SK-N-SH treated with all-trans-retinoic acid at 6 μM for 48 hours (cell line): ENCODE measurements around the gene EXOSC9.
A peak's percentile ranks its signal among the peaks of the same experiment; 100 is the strongest.

Experiments used
- ATAC-seq: fragments of 200-7000 bp; cut with Tn5 transposase; 3 replicates; pipeline ENCODE4 v1.9.1; 2020; ENCODE audit warnings: mild to moderate bottlenecking, moderate library complexity
- ARNTL ChIP-seq: fragments of 450-650 bp; formaldehyde crosslinking; IDR thresholded peaks from 2 replicates; pipeline ENCODE4 v1.5.0; 2020; ENCODE audit warnings: low read depth, mild to moderate bottlenecking, moderate library complexity, borderline replicate concordance
- BACH2 ChIP-seq: fragments of 250-450 bp; sonication (Bioruptor Pico); IDR thresholded peaks from 2 replicates; pipeline ENCODE4 v1.9.0; 2021; ENCODE audit warnings: mild to moderate bottlenecking, borderline replicate concordance
- CREB5 ChIP-seq: fragments of 250-450 bp; sonication (Bioruptor Pico); IDR thresholded peaks from 2 replicates; pipeline ENCODE4 v1.5.1; 2020; ENCODE audit warnings: low read depth, mild to moderate bottlenecking, moderate library complexity
- CSDC2 ChIP-seq: fragments of 250-450 bp; sonication (Bioruptor Pico); IDR thresholded peaks from 2 replicates; pipeline ENCODE4 v1.5.0; 2020; ENCODE audit warnings: mild to moderate bottlenecking, moderate library complexity
- CSRNP3 ChIP-seq: fragments of 250-450 bp; sonication (Bioruptor Pico); IDR thresholded peaks from 2 replicates; pipeline ENCODE4 v1.5.1; 2021; ENCODE audit warnings: mild to moderate bottlenecking, moderate library complexity
- ESRRG ChIP-seq: fragments of 250-450 bp; sonication (Bioruptor Pico); IDR thresholded peaks from 2 replicates; pipeline ENCODE4 v1.6.1; 2021; ENCODE audit warnings: mild to moderate bottlenecking
- GLIS3 ChIP-seq: fragments of 250-450 bp; sonication (Bioruptor Pico); IDR thresholded peaks from 2 replicates; pipeline ENCODE4 v1.5.0; 2020; ENCODE audit warnings: mild to moderate bottlenecking, moderate library complexity
- ISL1 ChIP-seq: fragments of 250-450 bp; sonication (Bioruptor Pico); IDR thresholded peaks from 2 replicates; pipeline ENCODE4 v2.1.2; 2022; ENCODE audit warnings: mild to moderate bottlenecking, moderate library complexity
- OSR1 ChIP-seq: fragments of 250-450 bp; sonication (Bioruptor Pico); IDR thresholded peaks from 2 replicates; pipeline ENCODE4 v1.8.0; 2022; ENCODE audit warnings: moderate library complexity, mild to moderate bottlenecking, inconsistent platforms
- POU6F1 ChIP-seq: fragments of 250-450 bp; sonication (Bioruptor Pico); IDR thresholded peaks from 2 replicates; pipeline ENCODE4 v1.8.0; 2021; ENCODE audit warnings: low read depth, mild to moderate bottlenecking, moderate library complexity, borderline replicate concordance
- PPARA ChIP-seq: fragments of 250-450 bp; sonication (Bioruptor Pico); IDR thresholded peaks from 2 replicates; pipeline ENCODE4 v1.5.0; 2020; ENCODE audit warnings: mild to moderate bottlenecking, borderline replicate concordance
- RARB ChIP-seq: fragments of 250-450 bp; sonication (Bioruptor Pico); IDR thresholded peaks from 2 replicates; pipeline ENCODE4 v1.8.0; 2021; ENCODE audit warnings: mild to moderate bottlenecking, moderate library complexity
- SNAI2 ChIP-seq: fragments of 250-450 bp; sonication (Bioruptor Pico); IDR thresholded peaks from 2 replicates; pipeline ENCODE4 v1.5.0; 2020; ENCODE audit warnings: mild to moderate bottlenecking, moderate library complexity
- TCF4 ChIP-seq: fragments of 250-450 bp; sonication (Bioruptor Pico); IDR thresholded peaks from 2 replicates; pipeline ENCODE4 v1.8.0; 2021; ENCODE audit warnings: mild to moderate bottlenecking, moderate library complexity, borderline replicate concordance
- TOX ChIP-seq: fragments of 250-450 bp; sonication (Bioruptor Pico); IDR thresholded peaks from 2 replicates; pipeline ENCODE4 v1.8.0; 2021; ENCODE audit warnings: mild to moderate bottlenecking, moderate library complexity, borderline replicate concordance
- ZC3H10 ChIP-seq: fragments of 250-450 bp; sonication (Bioruptor Pico); IDR thresholded peaks from 2 replicates; pipeline ENCODE4 v1.5.1; 2021; ENCODE audit warnings: mild to moderate bottlenecking, moderate library complexity
- ZFP3 ChIP-seq: fragments of 250-450 bp; sonication (Bioruptor Pico); IDR thresholded peaks from 2 replicates; pipeline ENCODE4 v1.5.0; 2020; ENCODE audit warnings: mild to moderate bottlenecking, moderate library complexity
- ZFP30 ChIP-seq: fragments of 450-650 bp; formaldehyde crosslinking; IDR thresholded peaks from 2 replicates; pipeline ENCODE4 v1.5.0; 2022; ENCODE audit warnings: mild to moderate bottlenecking, moderate library complexity
- ZNF565 ChIP-seq: fragments of 450-650 bp; formaldehyde crosslinking; conservative IDR thresholded peaks from 2 replicates; pipeline ENCODE4 v1.5.0; 2020; ENCODE audit warnings: low read depth, mild to moderate bottlenecking, moderate library complexity
- ZNF70 ChIP-seq: fragments of 450-650 bp; formaldehyde crosslinking; IDR thresholded peaks from 2 replicates; pipeline ENCODE4 v1.5.0; 2020; ENCODE audit warnings: mild to moderate bottlenecking, moderate library complexity
- ZNF8 ChIP-seq: fragments of 450-650 bp; formaldehyde crosslinking; IDR thresholded peaks from 2 replicates; pipeline ENCODE4 v1.5.0; 2020; ENCODE audit warnings: mild to moderate bottlenecking, moderate library complexity

The EXOSC9 gene

GRCh38 chr4:121771869-121772268, 29.3 kb upstream of the EXOSC9 start:
- no peak for ATAC-seq
- TF ChIP-seq CSDC2 (no peak), ZC3H10 (CRISPR knock-in tag) (no peak), BACH2 (CRISPR knock-in tag) (no peak), PPARA (CRISPR knock-in tag) (no peak), POU6F1 (CRISPR knock-in tag) (no peak), RARB (CRISPR knock-in tag) (no peak), ZNF8 (CRISPR knock-in tag) (no peak), ESRRG (CRISPR knock-in tag) (no peak), SNAI2 (no peak), TCF4 (no peak), CSRNP3 (no peak), ZFP3 (no peak), CREB5 (no peak)

GRCh38 chr4:121773883-121774282, 27.2 kb upstream of the EXOSC9 start:
- no peak for TF ChIP-seq SNAI2
- ATAC-seq: peak; percentile 17

- no peak for ATAC-seq
- TF ChIP-seq POU6F1 (CRISPR knock-in tag) (no peak), ZNF8 (CRISPR knock-in tag) (no peak), RARB (CRISPR knock-in tag) (no peak), ISL1 (CRISPR knock-in tag) (no peak), ESRRG (CRISPR knock-in tag) (no peak), ZNF565 (CRISPR knock-in tag) (no peak), ZFP3 (no peak), BACH2 (CRISPR knock-in tag) (no peak), CSRNP3 (no peak)
These were observed 24.3 kb upstream of the EXOSC9 start for GRCh38 chr4:121776610-121777401.

GRCh38 chr4:121777625-121778024, 23.5 kb upstream of the EXOSC9 start:
- peak; percentile 8; the same call in 2 of the 3 replicates for ATAC-seq
- TF ChIP-seq BACH2 (CRISPR knock-in tag): no peak
- no peak for TF ChIP-seq ESRRG (CRISPR knock-in tag)
- TF ChIP-seq TCF4: no peak
- no peak for TF ChIP-seq ZNF8 (CRISPR knock-in tag)
- no peak for TF ChIP-seq ZNF70
- no peak for TF ChIP-seq PPARA (CRISPR knock-in tag)
- TF ChIP-seq ARNTL (CRISPR knock-in tag): no peak
- no peak for TF ChIP-seq ZFP3
- TF ChIP-seq RARB (CRISPR knock-in tag): no peak
- TF ChIP-seq OSR1: no peak
- TF ChIP-seq CSDC2: no peak
- no peak for TF ChIP-seq GLIS3 (CRISPR knock-in tag)
- no peak for TF ChIP-seq POU6F1 (CRISPR knock-in tag)
- TF ChIP-seq ZFP30 (CRISPR knock-in tag): no peak
- TF ChIP-seq SNAI2: no peak
- TF ChIP-seq CREB5: no peak
- TF ChIP-seq ZNF565 (CRISPR knock-in tag): no peak
- TF ChIP-seq ISL1 (CRISPR knock-in tag): no peak
- TF ChIP-seq TOX: no peak
- TF ChIP-seq CSRNP3: no peak
